Activated T-cell treated with anti-CD3 and anti-CD28 coated beads, Interleukin-2, amount 50 U/mL, for 48 hours (primary cell): ENCODE results near the gene NANS.
A peak's percentile ranks its signal among the peaks of the same experiment; 100 is the strongest.
"Not testable (repeated sequence)": the region's sequence is repeated elsewhere in the genome, so short reads cannot be mapped to it uniquely, and the experiment has no call there.

Experiments
- DNase-seq, 2 experiments: peaks; one replicate each; pipeline ENCODE4 v3.0.0-alpha.2; 2020

The NANS gene

GRCh38 chr9:98040212-98040611 is 16.3 kb upstream of the NANS start:
- DNase-seq, result no peak

GRCh38 chr9:98043915-98044314 is 12.6 kb upstream of the NANS start:
- DNase-seq, result no peak

GRCh38 chr9:98045234-98046179 is 11.0 kb upstream of the NANS start:
- peak; percentile 41 to 50 for DNase-seq

- DNase-seq, result no peak
Measured at GRCh38 chr9:98046180-98046543, 10.4 kb upstream of the NANS start.

GRCh38 chr9:98047002-98047401 is 9.5 kb upstream of the NANS start:
- no peak for DNase-seq

DNA sequence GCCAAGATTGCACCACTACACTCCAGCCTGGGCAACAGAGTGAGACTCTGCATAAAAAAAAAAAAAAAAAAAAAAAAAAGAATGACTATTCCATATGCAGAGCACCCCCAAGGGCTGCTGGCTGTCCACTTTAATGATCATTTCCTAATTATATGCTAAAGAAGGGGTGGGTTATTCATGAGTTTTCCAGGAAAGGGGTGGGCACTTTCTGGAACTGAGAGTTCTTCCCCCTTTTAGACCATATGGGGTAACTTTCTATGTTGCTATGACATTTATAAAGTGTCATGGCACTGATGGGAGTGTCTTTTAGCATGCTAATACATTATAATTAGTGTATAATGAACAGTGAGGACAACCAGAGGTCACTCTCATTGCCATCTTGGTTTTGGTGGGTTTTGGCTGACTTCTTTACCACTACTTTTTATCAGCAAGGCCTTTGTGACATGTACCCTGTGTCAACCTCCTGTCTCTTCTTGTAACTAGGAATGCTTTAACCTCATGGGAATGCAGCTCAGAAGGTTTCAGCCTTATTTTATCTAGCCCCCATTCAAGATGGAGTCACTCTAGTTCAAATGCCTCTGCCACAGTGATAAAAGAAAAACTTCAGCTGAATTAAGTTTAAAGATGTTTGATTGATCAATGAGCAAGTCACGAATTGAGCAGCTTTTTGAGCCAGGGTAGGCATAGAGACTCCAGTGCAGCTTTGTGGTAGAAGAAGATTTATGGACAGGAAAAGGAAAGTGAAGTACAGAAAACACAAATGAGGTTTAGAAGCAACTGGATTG is 7.1 kb upstream of the NANS start:
- no peak for DNase-seq

DNA sequence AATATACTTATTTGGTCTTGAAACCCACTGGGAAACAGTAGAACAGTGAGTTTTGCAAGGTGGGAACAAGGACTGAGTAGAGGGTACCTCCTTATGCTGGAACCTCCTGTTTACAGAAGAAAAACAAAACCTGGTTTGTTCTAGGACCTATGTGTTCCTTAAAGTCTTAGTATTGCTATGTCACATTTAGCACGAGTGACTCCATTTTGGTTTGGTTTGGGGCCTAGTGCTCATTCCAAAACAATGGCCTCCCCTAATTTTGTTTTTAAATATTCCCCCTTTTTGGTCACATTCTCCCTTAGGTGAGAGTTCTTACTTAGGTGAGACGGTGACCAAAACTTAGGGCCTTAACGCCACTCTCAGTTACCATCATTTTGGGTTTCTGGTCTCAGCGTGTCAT is 6.2 kb upstream of the NANS start:
- no peak for DNase-seq

DNA sequence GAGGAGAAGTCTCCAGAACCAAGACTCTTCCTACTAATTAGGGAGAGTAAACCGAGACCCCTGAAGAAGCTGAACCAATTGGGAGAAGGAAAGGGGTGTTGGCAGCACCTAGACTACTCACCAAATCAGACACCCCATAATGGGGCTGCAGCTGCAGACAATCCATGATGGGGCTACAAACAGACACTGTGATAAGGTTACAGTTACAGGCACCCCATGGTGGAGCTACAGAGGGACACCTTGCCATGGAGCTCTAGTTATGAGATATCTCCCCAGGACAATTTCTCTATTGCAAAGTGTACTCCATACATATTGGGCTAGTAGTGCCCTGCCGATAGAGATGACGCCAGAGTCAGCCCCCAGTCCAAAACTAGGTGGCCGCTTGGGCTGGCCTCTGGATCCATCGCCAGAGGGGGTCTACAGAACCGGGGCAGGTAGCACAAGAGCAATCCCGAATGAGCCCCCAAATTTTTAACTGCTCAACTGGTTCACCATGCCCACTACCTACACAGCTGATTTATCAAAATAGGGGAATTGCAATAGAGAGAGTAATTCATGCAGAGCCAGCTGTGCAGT is 2.1 kb upstream of the NANS start:
- no peak for DNase-seq

- no peak for DNase-seq
Measured at GRCh38 chr9:98057138-98057799, 737 bp downstream of the NANS start.

DNA sequence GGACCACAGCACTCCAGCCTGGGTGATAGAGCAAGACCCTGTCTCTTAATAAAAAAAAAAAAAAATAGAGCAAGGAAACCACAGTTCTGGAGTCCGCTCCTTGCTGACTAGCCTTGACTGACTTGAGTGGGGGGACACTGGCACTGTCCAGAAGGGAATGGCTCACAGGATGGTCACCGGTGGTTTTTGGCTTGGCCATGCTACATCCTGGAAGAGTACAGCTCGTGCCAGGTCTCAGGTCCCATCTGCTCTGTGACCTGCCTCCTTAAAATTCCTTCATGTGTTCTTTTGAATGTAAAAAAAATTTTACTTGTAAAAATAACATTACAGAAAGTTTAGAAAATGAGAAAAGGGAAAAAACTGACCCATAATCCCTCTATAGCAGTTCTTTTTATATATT is 5.6 kb downstream of the NANS start:
- DNase-seq, result no peak

GRCh38 chr9:98064623-98065392 is 8.3 kb downstream of the NANS start:
- no peak for DNase-seq

GRCh38 chr9:98066235-98066634 is 9.7 kb downstream of the NANS start:
- DNase-seq, result no peak

DNA sequence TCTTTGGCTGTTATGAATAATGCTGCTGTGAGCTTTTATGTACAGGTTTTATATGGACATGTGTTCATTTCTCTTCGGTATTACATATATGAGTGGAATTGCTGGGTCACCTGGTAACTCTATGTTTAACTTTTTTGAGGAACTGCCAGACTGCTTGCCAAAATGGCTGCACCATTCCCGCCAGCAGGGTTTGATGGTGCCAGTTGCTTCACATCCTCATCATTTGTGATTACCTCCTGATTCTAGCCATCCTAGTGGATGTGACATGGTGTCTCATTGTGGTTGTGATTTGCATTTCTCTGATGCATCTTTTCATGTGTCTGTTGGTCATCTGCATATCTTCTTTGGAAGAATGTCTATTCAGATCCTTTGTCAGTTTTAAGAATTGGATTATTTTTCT is 10.7 kb downstream of the NANS start:
- no peak for DNase-seq

GRCh38 chr9:98069551-98069950 is 13.0 kb downstream of the NANS start:
- DNase-seq, result no peak

- DNase-seq, result no peak
Measured at GRCh38 chr9:98070704-98071103, 14.2 kb downstream of the NANS start.

GRCh38 chr9:98071737-98072136 is 15.2 kb downstream of the NANS start:
- DNase-seq, result no peak

GRCh38 chr9:98074115-98074990 is 17.8 kb downstream of the NANS start:
- DNase-seq, result peak; percentile 81 to 83

- no peak for DNase-seq
Measured at GRCh38 chr9:98075332-98075805, 18.8 kb downstream of the NANS start.

GRCh38 chr9:98076514-98076890 is 20.0 kb downstream of the NANS start:
- not testable (repeated sequence) for DNase-seq

DNA sequence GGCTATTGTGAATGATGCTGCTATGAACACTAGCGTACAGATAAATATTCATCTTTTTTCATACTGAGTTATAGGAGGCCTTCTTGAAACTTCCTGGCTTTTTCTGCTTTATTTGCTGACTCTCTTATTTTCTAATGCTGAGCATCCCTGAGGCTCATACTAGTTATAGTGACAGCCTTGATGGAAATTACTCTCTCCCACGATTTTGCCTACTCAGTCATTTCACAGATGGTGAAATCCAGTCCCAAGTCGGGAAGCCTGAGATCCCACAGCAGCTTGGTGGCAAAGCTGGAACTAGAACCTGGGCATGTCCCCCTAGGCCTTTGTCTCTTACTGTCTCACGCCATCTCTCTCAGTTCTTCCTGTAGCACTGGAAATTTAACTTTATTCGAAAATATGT is 22.4 kb downstream of the NANS start:
- no peak for DNase-seq

DNA sequence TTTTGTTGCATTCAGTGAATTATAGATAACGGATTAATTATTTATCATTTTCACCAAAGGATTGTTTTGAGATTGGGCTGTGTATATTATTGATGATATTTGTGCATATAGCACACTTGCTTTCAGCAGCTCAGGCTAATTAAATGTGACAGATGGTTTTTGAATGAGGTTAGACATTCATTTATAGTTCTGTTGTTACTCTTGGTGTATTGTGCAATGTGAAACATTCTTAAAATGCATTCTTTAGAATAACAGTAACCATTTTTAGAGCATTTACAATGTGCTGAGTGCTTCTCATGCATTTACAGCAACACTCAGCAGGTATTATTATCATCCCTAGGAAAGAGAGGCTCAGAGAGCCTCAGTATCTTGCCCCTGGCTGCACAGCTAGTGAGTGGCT is 23.8 kb downstream of the NANS start:
- DNase-seq, result no peak
